Measurements from ENCODE around the gene PHACTR1. TPM values are rescaled to one million over a fixed set of nuclear protein-coding genes. Genes with fewer than 3 reads are reported as not detected.

Gene PHACTR1
- polyA plus RNA-seq, 1 of the 3 experiments (the other 2 are of a cell fraction) = 0.12 TPM

DNA sequence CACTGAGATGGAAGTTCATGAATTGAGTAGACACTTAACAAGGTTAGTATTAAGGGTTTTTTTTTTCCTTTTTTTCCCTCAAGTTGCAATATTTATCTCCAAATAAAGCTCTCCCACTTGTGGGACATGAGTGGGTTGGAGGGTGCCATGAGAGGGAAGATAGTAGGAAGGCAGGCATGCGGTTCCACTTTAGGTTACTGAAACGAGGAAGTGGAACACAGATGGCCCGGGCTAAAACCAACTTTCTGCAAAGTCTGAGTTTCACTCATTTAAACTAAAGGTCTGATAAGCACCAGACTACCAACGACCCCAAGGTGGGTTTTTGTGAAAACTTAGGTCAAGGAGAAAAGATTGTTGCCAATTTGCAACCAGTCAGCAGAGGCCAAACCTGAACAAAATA, 569.6 kb downstream of the PHACTR1 start:
- no peak overlapping the region for H3K27ac ChIP-seq (ENCODE audit: low read depth in 2 of 2, low read length in 1 of 2)
- TF ChIP-seq JUND (IDR thresholded peaks at IDR 0.05) (no peak), USF1 (IDR thresholded peaks at IDR 0.05; ENCODE audit: borderline replicate concordance, low read depth) (no peak), SIN3A (IDR thresholded peaks at IDR 0.05; ENCODE audit: borderline replicate concordance, low read depth, low read length) (no peak)
- no peak overlapping the region for H3K9ac ChIP-seq
- H3K4me2 ChIP-seq = no peak overlapping the region
- no peaks in the 10 kb centered on the region for H3K79me2 ChIP-seq (ENCODE audit: insufficient read depth)
- no peaks in the 10 kb centered on the region for H3K4me1 ChIP-seq (ENCODE audit: control insufficient read depth in 1 of 2, insufficient read depth in 2 of 2, low read depth in 1 of 2, low read length in 1 of 2)
- H3K9me3 ChIP-seq = no peaks in the 10 kb centered on the region
- H2AFZ ChIP-seq (ENCODE audit: low read depth) = no peak overlapping the region
- no peaks in the 10 kb centered on the region for H3K27me3 ChIP-seq (ENCODE audit: insufficient read depth)
- H3F3A ChIP-seq (replicated peaks; ENCODE audit: insufficient read depth) = no peaks in the 10 kb centered on the region
- no peak overlapping the region for H3K4me3 ChIP-seq (ENCODE audit: low read depth in 2 of 2, low read length in 1 of 2)
- POLR2A ChIA-PET = no interaction called here
- H3K36me3 ChIP-seq (replicated peaks in 1 of 2; ENCODE audit: control insufficient read depth in 1 of 2, insufficient read depth in 2 of 2, low read length in 1 of 2) = peaks cover 0 to 5% of the 10 kb centered on the region in 2 experiments
- CTCF ChIA-PET = no interaction called here
- H4K20me1 ChIP-seq (ENCODE audit: insufficient read depth) = no peaks in the 10 kb centered on the region
- DNase-seq = no peak
- H3K9me2 ChIP-seq = no peaks in the 10 kb centered on the region
- WGBS (ENCODE audit: low lambda C conversion rate) = 84% methylated on average over 4 of the region's 4 CpGs

- POLR2A ChIA-PET = no interaction called here
- no peak for DNase-seq
- Histone ChIP-seq H3K4me3 (ENCODE audit: low read depth in 2 of 2, low read length in 1 of 2) (no peak overlapping the region), H3K27me3 (ENCODE audit: insufficient read depth) (no peaks in the 10 kb centered on the region), H3K9me2 (no peaks in the 10 kb centered on the region), H2AFZ (ENCODE audit: low read depth) (no peak overlapping the region), H3K4me2 (no peak overlapping the region), H3K36me3 (replicated peaks in 1 of 2; ENCODE audit: control insufficient read depth in 1 of 2, insufficient read depth in 2 of 2, low read length in 1 of 2) (peaks cover 0 to 5% of the 10 kb centered on the region in 2 experiments), H4K20me1 (ENCODE audit: insufficient read depth) (no peaks in the 10 kb centered on the region), H3K79me2 (ENCODE audit: insufficient read depth) (no peaks in the 10 kb centered on the region), H3K9ac (no peak overlapping the region), H3K27ac (ENCODE audit: low read depth in 2 of 2, low read length in 1 of 2) (no peak overlapping the region), H3F3A (replicated peaks; ENCODE audit: insufficient read depth) (no peaks in the 10 kb centered on the region), H3K9me3 (no peaks in the 10 kb centered on the region), H3K4me1 (ENCODE audit: control insufficient read depth in 1 of 2, insufficient read depth in 2 of 2, low read depth in 1 of 2, low read length in 1 of 2) (no peaks in the 10 kb centered on the region)
- CTCF ChIA-PET = interaction anchor here (1.7 kb wide), 1 partner anchor 376 kb away, joined by 3 read pairs; no protein-coding TSS in a partner anchor
- 86% methylated on average over 6 of the region's 7 CpGs for WGBS (ENCODE audit: low lambda C conversion rate)
- TF ChIP-seq USF1 (IDR thresholded peaks at IDR 0.05; ENCODE audit: borderline replicate concordance, low read depth) (no peak), SMC3 (IDR thresholded peaks at IDR 0.05; ENCODE audit: low read depth, low read length) (no peak), YY1 (IDR thresholded peaks at IDR 0.05; ENCODE audit: low read depth) (no peak), EP300 (IDR thresholded peaks at IDR 0.05; ENCODE audit: borderline replicate concordance in 1 of 2, low read depth in 1 of 2, low read length in 1 of 2) (no peak), FOSL2 (IDR thresholded peaks at IDR 0.05; ENCODE audit: borderline replicate concordance, low read depth) (no peak), ELF1 (IDR thresholded peaks at IDR 0.05) (no peak), MEF2A (IDR thresholded peaks at IDR 0.05; ENCODE audit: borderline replicate concordance, low read depth) (no peak), EZH2phosphoT487 (IDR thresholded peaks at IDR 0.05; ENCODE audit: borderline replicate concordance, low read depth) (no peak), TCF12 (IDR thresholded peaks at IDR 0.05) (no peak), GABPA (IDR thresholded peaks at IDR 0.05; ENCODE audit: low read depth) (no peak), TEAD4 (IDR thresholded peaks at IDR 0.05; ENCODE audit: borderline replicate concordance, insufficient read depth) (no peak), FOXJ3 (CRISPR knock-in tag; IDR thresholded peaks at IDR 0.05) (no peak), RXRA (IDR thresholded peaks at IDR 0.05; ENCODE audit: borderline replicate concordance, low read depth) (no peak), CTCF (IDR thresholded peaks at IDR 0.05) (no peak), USF2 (IDR thresholded peaks at IDR 0.05; ENCODE audit: borderline replicate concordance, low read depth, low read length) (no peak)
- TF ChIP-seq, protein P1, sequence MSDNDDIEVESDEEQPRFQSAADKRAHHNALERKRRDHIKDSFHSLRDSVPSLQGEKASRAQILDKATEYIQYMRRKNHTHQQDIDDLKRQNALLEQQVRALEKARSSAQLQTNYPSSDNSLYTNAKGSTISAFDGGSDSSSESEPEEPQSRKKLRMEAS (IDR thresholded peaks at IDR 0.05; ENCODE audit: low read depth) = no peak
- TF ChIP-seq, protein P2, sequence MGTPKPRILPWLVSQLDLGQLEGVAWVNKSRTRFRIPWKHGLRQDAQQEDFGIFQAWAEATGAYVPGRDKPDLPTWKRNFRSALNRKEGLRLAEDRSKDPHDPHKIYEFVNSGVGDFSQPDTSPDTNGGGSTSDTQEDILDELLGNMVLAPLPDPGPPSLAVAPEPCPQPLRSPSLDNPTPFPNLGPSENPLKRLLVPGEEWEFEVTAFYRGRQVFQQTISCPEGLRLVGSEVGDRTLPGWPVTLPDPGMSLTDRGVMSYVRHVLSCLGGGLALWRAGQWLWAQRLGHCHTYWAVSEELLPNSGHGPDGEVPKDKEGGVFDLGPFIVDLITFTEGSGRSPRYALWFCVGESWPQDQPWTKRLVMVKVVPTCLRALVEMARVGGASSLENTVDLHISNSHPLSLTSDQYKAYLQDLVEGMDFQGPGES (IDR thresholded peaks at IDR 0.05; ENCODE audit: low read depth, low read length) = no peak
- TF ChIP-seq, protein P3, sequence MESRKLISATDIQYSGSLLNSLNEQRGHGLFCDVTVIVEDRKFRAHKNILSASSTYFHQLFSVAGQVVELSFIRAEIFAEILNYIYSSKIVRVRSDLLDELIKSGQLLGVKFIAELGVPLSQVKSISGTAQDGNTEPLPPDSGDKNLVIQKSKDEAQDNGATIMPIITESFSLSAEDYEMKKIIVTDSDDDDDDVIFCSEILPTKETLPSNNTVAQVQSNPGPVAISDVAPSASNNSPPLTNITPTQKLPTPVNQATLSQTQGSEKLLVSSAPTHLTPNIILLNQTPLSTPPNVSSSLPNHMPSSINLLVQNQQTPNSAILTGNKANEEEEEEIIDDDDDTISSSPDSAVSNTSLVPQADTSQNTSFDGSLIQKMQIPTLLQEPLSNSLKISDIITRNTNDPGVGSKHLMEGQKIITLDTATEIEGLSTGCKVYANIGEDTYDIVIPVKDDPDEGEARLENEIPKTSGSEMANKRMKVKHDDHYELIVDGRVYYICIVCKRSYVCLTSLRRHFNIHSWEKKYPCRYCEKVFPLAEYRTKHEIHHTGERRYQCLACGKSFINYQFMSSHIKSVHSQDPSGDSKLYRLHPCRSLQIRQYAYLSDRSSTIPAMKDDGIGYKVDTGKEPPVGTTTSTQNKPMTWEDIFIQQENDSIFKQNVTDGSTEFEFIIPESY (IDR thresholded peaks at IDR 0.05; ENCODE audit: borderline replicate concordance, low read depth) = no peak
These were observed 570.5 kb downstream of the PHACTR1 start for GRCh38 chr6:13287104-13287503.

Measured in SK-N-SH (cell line).